Measurements from ENCODE around the gene ENTREP3. TPM values are rescaled to one million over a fixed set of nuclear protein-coding genes. Genes with fewer than 3 reads are reported as not detected.

The ENTREP3 gene
- polyA plus RNA-seq, 1 donor (not counting 4 experiments of a cell fraction or from before 2014, with no cell fraction given), result 8.8 TPM

GRCh38 chr1:155245163-155245524 is 10.1 kb downstream of the ENTREP3 start:
- peaks cover 11 to 16% of the 10 kb centered on the region in 2 experiments for H3K36me3 ChIP-seq (ENCODE audit: control insufficient read depth in 2 of 2, extremely low read depth in 1 of 2, insufficient read depth in 2 of 2, low read length in 2 of 2)
- TF ChIP-seq CTCF (optimal IDR thresholded peaks at IDR 0.05 in 1 of 3, IDR thresholded peaks at IDR 0.05 in 1 of 3, conservative IDR thresholded peaks at IDR 0.05 in 1 of 3; ENCODE audit: extremely low read depth in 1 of 3, insufficient read depth in 2 of 3, low read length in 3 of 3) (no peak), EZH2 (IDR thresholded peaks at IDR 0.05; ENCODE audit: low read length) (no peak)
- H4K20me1 ChIP-seq (ENCODE audit: control insufficient read depth, extremely low read depth, insufficient read depth, low read length), result no peaks in the 10 kb centered on the region
- dilution Hi-C loops (cut with MboI; ENCODE audit: extremely low pct_ligation_motif_present, low sequenced_read_pairs), result no loop called here
- FAIRE-seq (no peak), DNase-seq (ENCODE audit: low read depth, low spot score) (no peak)
- H3K27me3 ChIP-seq (ENCODE audit: control insufficient read depth, extremely low read depth, insufficient read depth, low read length), result no peaks in the 10 kb centered on the region
- no peaks in the 10 kb centered on the region for H3K9me3 ChIP-seq (ENCODE audit: control insufficient read depth, low read depth, low read length)
- H3K4me2 ChIP-seq (ENCODE audit: control insufficient read depth, extremely low read depth, insufficient read depth, low read depth, low read length), result peak overlapping the region; percentile 86
- H3K4me3 ChIP-seq (ENCODE audit: control insufficient read depth in 2 of 3, extremely low read depth in 1 of 3, insufficient read depth in 2 of 3, low read depth in 1 of 3, low read length in 3 of 3), result peak overlapping the region; percentile 66 to 80 (median 75)
- peaks cover 19% of the 10 kb centered on the region for H3K4me1 ChIP-seq (ENCODE audit: control insufficient read depth, extremely low read depth, insufficient read depth, low read length)
- no peaks in the 10 kb centered on the region for H3K9me1 ChIP-seq (ENCODE audit: control insufficient read depth, extremely low read depth, insufficient read depth, low read length)
- peak overlapping the region; percentile 84 for H3K9ac ChIP-seq (ENCODE audit: control insufficient read depth, extremely low read depth, insufficient read depth, low read length)
- peak overlapping the region; percentile 71 for H3K27ac ChIP-seq (ENCODE audit: control insufficient read depth, insufficient read depth, low read length)
- no peaks in the 10 kb centered on the region for H3K79me2 ChIP-seq (ENCODE audit: control insufficient read depth, insufficient read depth, low read length)
- peak overlapping the region; percentile 94 for H2AFZ ChIP-seq (ENCODE audit: control insufficient read depth, low read length)

- FAIRE-seq (no peak), DNase-seq (ENCODE audit: low read depth, low spot score) (peak; percentile 97)
- Histone ChIP-seq H3K4me2 (ENCODE audit: control insufficient read depth, extremely low read depth, insufficient read depth, low read depth, low read length) (peak overlapping the region; percentile 86), H3K27me3 (ENCODE audit: control insufficient read depth, extremely low read depth, insufficient read depth, low read length) (no peaks in the 10 kb centered on the region), H2AFZ (ENCODE audit: control insufficient read depth, low read length) (peak overlapping the region; percentile 94), H3K4me3 (ENCODE audit: control insufficient read depth in 2 of 3, extremely low read depth in 1 of 3, insufficient read depth in 2 of 3, low read depth in 1 of 3, low read length in 3 of 3) (peak overlapping the region; percentile 66 to 80 (median 75)), H3K4me1 (ENCODE audit: control insufficient read depth, extremely low read depth, insufficient read depth, low read length) (peaks cover 19% of the 10 kb centered on the region), H3K9me3 (ENCODE audit: control insufficient read depth, low read depth, low read length) (no peaks in the 10 kb centered on the region), H3K9me1 (ENCODE audit: control insufficient read depth, extremely low read depth, insufficient read depth, low read length) (no peaks in the 10 kb centered on the region), H3K9ac (ENCODE audit: control insufficient read depth, extremely low read depth, insufficient read depth, low read length) (peak overlapping the region; percentile 84), H3K79me2 (ENCODE audit: control insufficient read depth, insufficient read depth, low read length) (no peaks in the 10 kb centered on the region), H4K20me1 (ENCODE audit: control insufficient read depth, extremely low read depth, insufficient read depth, low read length) (no peaks in the 10 kb centered on the region), H3K36me3 (ENCODE audit: control insufficient read depth in 2 of 2, extremely low read depth in 1 of 2, insufficient read depth in 2 of 2, low read length in 2 of 2) (peaks cover 11 to 13% of the 10 kb centered on the region in 2 experiments), H3K27ac (ENCODE audit: control insufficient read depth, insufficient read depth, low read length) (peak overlapping the region; percentile 71)
- TF ChIP-seq EZH2 (IDR thresholded peaks at IDR 0.05; ENCODE audit: low read length) (no peak), CTCF (optimal IDR thresholded peaks at IDR 0.05 in 1 of 3, IDR thresholded peaks at IDR 0.05 in 1 of 3, conservative IDR thresholded peaks at IDR 0.05 in 1 of 3; ENCODE audit: extremely low read depth in 1 of 3, insufficient read depth in 2 of 3, low read length in 3 of 3) (peak in 1 of 3 experiments; percentile 56)
- dilution Hi-C loops (cut with MboI; ENCODE audit: extremely low pct_ligation_motif_present, low sequenced_read_pairs), result no loop called here
Observed at GRCh38 chr1:155244368-155245162, 10.7 kb downstream of the ENTREP3 start.
